HCT116 (cell line): ENCODE data around the gene HIP1R. TPM values are rescaled to one million over a fixed set of nuclear protein-coding genes. Genes with fewer than 3 reads are reported as not detected.

Experiments used
- ATAC-seq: fragments of 200-7000 bp; cut with Tn5 transposase; 2 replicates; pipeline ENCODE4 v1.9.1; 2020; ENCODE audit warnings: mild to moderate bottlenecking, moderate library complexity
- BruUV-seq: library from RNA; stranded (reverse); fragments of 400-500 nt; replicated peaks from 2 replicates; lab custom pipeline; 2021; lab: Mats Ljungman, UMichigan
- CTCF ChIA-PET: fragments of 300-600 bp; sonication (Branson Sonifier 250); formaldehyde crosslinking; loops from one replicate; lab custom pipeline; 2021; ENCODE audit warnings: antibody characterized with exemption; lab: Charles Lee
- POLR2A ChIA-PET: fragments of 300-600, 350-600 bp; sonication (Branson Sonifier 250); formaldehyde crosslinking; loops from one replicate; lab custom pipeline; 2021; ENCODE audit warnings: antibody characterized with exemption; lab: Charles Lee
- RAD21 ChIA-PET, 2 experiments: fragments of 300-600 bp; sonication (Branson Sonifier 250); formaldehyde crosslinking; loops; one replicate each; lab custom pipeline; 2023; ENCODE audit warnings: low total read pairs in 2 of 2; ENCODE audit not compliant: uncharacterized antibody in 2 of 2, unreplicated experiment in 2 of 2, low non-redundant PET in 1 of 2; lab: Charles Lee
- DNase-seq: peaks from one replicate; pipeline ENCODE4 v3.0.0-alpha.2; 2010; ENCODE audit warnings: low read depth, low spot score
- H2AFZ ChIP-seq: fragments of 200-600 bp; shearing (Covaris generic), sonication (generic); 2 replicates; pipeline ENCODE4 v1.6.1; 2017; ENCODE audit warnings: low read depth, mixed run types, mixed read lengths, antibody characterized with exemption, low read length; ENCODE audit not compliant: poor library complexity, severe bottlenecking
- H3K27ac ChIP-seq: 2 replicates; pipeline ENCODE4 v1.5.1; 2012; ENCODE audit warnings: low read depth, low read length
- H3K27me3 ChIP-seq: fragments of 200-600 bp; sonication (generic); 2 replicates; pipeline ENCODE4 v1.6.1; 2016; ENCODE audit warnings: mixed run types, low read length, mixed read lengths; ENCODE audit not compliant: insufficient read depth
- H3K36me3 ChIP-seq, 2 experiments: fragments of 200-500 bp in 1 of 2; fragments of 200-600 bp in 1 of 2; sonication (Bioruptor generic) in 1 of 2; sonication (generic) in 1 of 2; 2 replicates each; pipeline versions ENCODE4 v1.5.1 to v1.6.1; 2014 to 2016; ENCODE audit warnings: low read length in 2 of 2, inconsistent platforms in 1 of 2, mixed read lengths in 1 of 2, mixed run types in 1 of 2; ENCODE audit not compliant: insufficient read depth in 2 of 2, control insufficient read depth in 1 of 2
- H3K4me1 ChIP-seq, 2 experiments: fragments of 200-600 bp in 1 of 2; sonication (generic) in 1 of 2; 2 replicates each; pipeline versions ENCODE4 v1.5.1 to v1.6.1; 2012 to 2017; ENCODE audit warnings: low read length in 2 of 2, inconsistent platforms in 1 of 2, mild to moderate bottlenecking in 1 of 2, mixed read lengths in 1 of 2, mixed run types in 1 of 2, moderate library complexity in 1 of 2; ENCODE audit not compliant: insufficient read depth in 2 of 2, control insufficient read depth in 1 of 2
- H3K4me2 ChIP-seq: fragments of 200-600 bp; sonication (generic); 2 replicates; pipeline ENCODE4 v1.6.1; 2017; ENCODE audit warnings: mixed run types, low read length, mixed read lengths
- H3K4me3 ChIP-seq, 2 experiments: fragments of 200-600 bp in 1 of 2; sonication (generic) in 1 of 2; replicated peaks in 1 of 2; 2 replicates each; pipeline ENCODE4 v1.5.1; 2011 to 2016; ENCODE audit warnings: low read length in 2 of 2, control low read depth in 1 of 2, low read depth in 1 of 2, mild to moderate bottlenecking in 1 of 2, mixed read lengths in 1 of 2, mixed run types in 1 of 2
- H3K79me2 ChIP-seq: fragments of 200-600 bp; sonication (generic); 2 replicates; pipeline ENCODE4 v1.6.1; 2017; ENCODE audit warnings: mild to moderate bottlenecking, mixed run types, low read length, moderate library complexity, mixed read lengths; ENCODE audit not compliant: insufficient read depth
- H3K9ac ChIP-seq: fragments of 200-600 bp; sonication (generic); 2 replicates; pipeline ENCODE4 v1.6.1; 2016; ENCODE audit warnings: low read length, mixed read lengths
- H3K9me2 ChIP-seq: fragments of 200-600 bp; sonication (generic), shearing (Covaris generic); 2 replicates; pipeline ENCODE4 v1.6.1; 2017; ENCODE audit warnings: mixed run types, mild to moderate bottlenecking, moderate library complexity; ENCODE audit not compliant: insufficient read depth
- H3K9me3 ChIP-seq, 2 experiments: fragments of 200-500 bp in 1 of 2; fragments of 200-600 bp in 1 of 2; sonication (Bioruptor generic) in 1 of 2; sonication (generic) in 1 of 2; 2 replicates each; pipeline ENCODE4 v1.6.1; 2014 to 2017; ENCODE audit warnings: low read length in 2 of 2, mixed read lengths in 2 of 2, inconsistent platforms in 1 of 2, low read depth in 1 of 2, mild to moderate bottlenecking in 1 of 2, mixed run types in 1 of 2, moderate library complexity in 1 of 2; ENCODE audit not compliant: control insufficient read depth in 1 of 2, insufficient read depth in 1 of 2
- H4K20me1 ChIP-seq: fragments of 200-600 bp; sonication (generic), shearing (Covaris generic); 2 replicates; pipeline ENCODE4 v1.6.1; 2017; ENCODE audit warnings: mixed run types, mild to moderate bottlenecking, moderate library complexity; ENCODE audit not compliant: insufficient read depth
- ATF3 ChIP-seq: IDR thresholded peaks from 2 replicates; pipeline ENCODE4 v1.6.1; 2012
- CBX3 ChIP-seq: IDR thresholded peaks from 2 replicates; pipeline ENCODE4 v1.6.1; 2012; ENCODE audit warnings: low read depth
- CEBPB ChIP-seq: IDR thresholded peaks from 2 replicates; pipeline ENCODE4 v1.6.1; 2012; ENCODE audit warnings: low read depth
- CTCF ChIP-seq, 3 experiments: fragments of 200-600 bp in 1 of 3; sonication (generic) in 1 of 3; IDR thresholded peaks in 2 of 3; conservative IDR thresholded peaks in 1 of 3; 2 replicates each; pipeline ENCODE4 v1.5.1; 2012 to 2017; ENCODE audit warnings: low read depth in 2 of 3, low read length in 2 of 3, antibody characterized with exemption in 1 of 3, borderline replicate concordance in 1 of 3, control low read depth in 1 of 3, mild to moderate bottlenecking in 1 of 3, mixed read lengths in 1 of 3, mixed run types in 1 of 3, moderate library complexity in 1 of 3; ENCODE audit not compliant: insufficient read depth in 1 of 3
- EGR1 ChIP-seq: IDR thresholded peaks from 2 replicates; pipeline ENCODE4 v1.6.1; 2012; ENCODE audit warnings: low read depth
- EZH2phosphoT487 ChIP-seq: fragments of 200-600 bp; IDR thresholded peaks from 2 replicates; pipeline ENCODE4 v1.6.1; 2018; ENCODE audit warnings: antibody characterized with exemption, borderline replicate concordance
- FOSL1 ChIP-seq: IDR thresholded peaks from 2 replicates; pipeline ENCODE4 v1.6.1; 2012; ENCODE audit warnings: low read depth
- POLR2A ChIP-seq: IDR thresholded peaks from 2 replicates; pipeline ENCODE4 v1.7.0; 2011; ENCODE audit warnings: borderline replicate concordance; ENCODE audit not compliant: insufficient read depth, insufficient read length; ENCODE audit errors: extremely low read depth
- POLR2AphosphoS5 ChIP-seq: IDR thresholded peaks from 2 replicates; pipeline ENCODE4 v1.6.1; 2011; ENCODE audit warnings: mild to moderate bottlenecking, low read depth, low read length, moderate library complexity
- RAD21 ChIP-seq: IDR thresholded peaks from 2 replicates; pipeline ENCODE4 v1.6.1; 2012; ENCODE audit warnings: low read depth, mild to moderate bottlenecking
- REST ChIP-seq: IDR thresholded peaks from 2 replicates; pipeline ENCODE4 v1.6.1; 2012; ENCODE audit warnings: low read depth
- SIN3A ChIP-seq: IDR thresholded peaks from 2 replicates; pipeline ENCODE4 v1.6.1; 2012; ENCODE audit warnings: low read depth
- SP1 ChIP-seq: IDR thresholded peaks from 2 replicates; pipeline ENCODE4 v1.6.1; 2012; ENCODE audit warnings: low read depth
- SRF ChIP-seq: IDR thresholded peaks from 2 replicates; pipeline ENCODE4 v1.6.1; 2012; ENCODE audit warnings: low read depth
- TCF7L2 ChIP-seq: IDR thresholded peaks from 2 replicates; pipeline ENCODE4 v1.7.0; 2011; ENCODE audit warnings: borderline replicate concordance, inconsistent platforms; ENCODE audit not compliant: insufficient read depth, insufficient read length; ENCODE audit errors: extremely low read depth
- YY1 ChIP-seq: IDR thresholded peaks from 2 replicates; pipeline ENCODE4 v1.6.1; 2011; ENCODE audit warnings: low read length, low read depth, moderate library complexity, mild to moderate bottlenecking; ENCODE audit not compliant: insufficient replicate concordance; ENCODE audit errors: extremely low read depth
- intact Hi-C: fragments of 100-400 bp; cut with micrococcal nuclease; formaldehyde crosslinking; loops from 2 replicates; pipeline ENCODE4 v1.10.0; 2022
- total RNA-seq: library from RNA; stranded (reverse); gene quantifications from one replicate; pipeline ENCODE4 v1.2.1, GENCODE V29; 2021; ENCODE audit not compliant: unreplicated experiment

The HIP1R gene
- total RNA-seq, 1 experiment from 2014 or later, result 57.8 TPM

- intact Hi-C loops, result no loop called here
- no peak for DNase-seq
These were observed 20.0 kb downstream of the HIP1R start for GRCh38 chr12:122855071-122855829.

More at GRCh38 chr12:122855071-122855829, 20.0 kb downstream of the HIP1R start:
- Histone ChIP-seq H2AFZ (no peak overlapping the region), H3K9ac (no peak overlapping the region), H3K27ac (no peak overlapping the region), H3K79me2 (no peaks in the 10 kb centered on the region), H4K20me1 (no peaks in the 10 kb centered on the region), H3K9me3 (no peaks in the 10 kb centered on the region), H3K4me2 (no peak overlapping the region), H3K27me3 (no peaks in the 10 kb centered on the region), H3K9me2 (no peaks in the 10 kb centered on the region), H3K4me3 (no peak overlapping the region), H3K4me1 (no peaks in the 10 kb centered on the region), H3K36me3 (peaks cover 0 to 10% of the 10 kb centered on the region in 2 experiments; a peak in 3 of 4 replicates)
- CTCF ChIA-PET, result no interaction called here
- RAD21 ChIA-PET, result no interaction called here
- no peak for TF ChIP-seq FOSL1
- no peak for TF ChIP-seq REST
- TF ChIP-seq CEBPB, result no peak
- TF ChIP-seq EGR1, result no peak
- no peak for TF ChIP-seq POLR2A
- TF ChIP-seq RAD21, result no peak
- TF ChIP-seq SRF, result no peak
- TF ChIP-seq YY1, result no peak
- TF ChIP-seq SP1, result no peak
- TF ChIP-seq CTCF (IDR thresholded peaks at IDR 0.05 in 2 of 3, conservative IDR thresholded peaks at IDR 0.05 in 1 of 3; ENCODE audit: borderline replicate concordance in 1 of 3, insufficient read depth in 1 of 3, low read depth in 2 of 3, low read length in 2 of 3), result no peak
- TF ChIP-seq SIN3A, result no peak
- no peak for TF ChIP-seq EZH2phosphoT487
- TF ChIP-seq POLR2AphosphoS5, result no peak
- TF ChIP-seq ATF3, result no peak
- TF ChIP-seq TCF7L2, result no peak
- TF ChIP-seq CBX3, result no peak
- BruUV-seq, result no TSS peak
- POLR2A ChIA-PET, result no interaction called here
- ATAC-seq, result no peak
